Stimulated activated CD8-positive, alpha-beta memory T cell treated with anti-CD3 and anti-CD28 coated beads, Interleukin-7, amount 100 ng/mL, for 1 hour (primary cell): ENCODE measurements around the gene PALM.
"Not testable (repeated sequence)": the region's sequence is repeated elsewhere in the genome, so short reads cannot be mapped to it uniquely, and the experiment has no call there.

Experiments
- DNase-seq, 2 donors: peaks; one replicate each; pipeline ENCODE4 v3.0.0-alpha.2; 2020; ENCODE audit warnings: low read depth in 2 of 2

Gene PALM

GRCh38 chr19:678791-679388, 29.8 kb upstream of the PALM start:
- DNase-seq = no peak

- no peak for DNase-seq
Measured at GRCh38 chr19:679418-680286, 29.1 kb upstream of the PALM start.

- peak; percentile 99 for DNase-seq
Measured at GRCh38 chr19:680287-681028, 28.3 kb upstream of the PALM start.

- peak in 1 of 2 donors; percentile 82 for DNase-seq
Measured at GRCh38 chr19:681029-682019, 27.4 kb upstream of the PALM start.

GRCh38 chr19:682678-683320, 25.9 kb upstream of the PALM start:
- DNase-seq = no peak

GRCh38 chr19:685454-685931, 23.2 kb upstream of the PALM start:
- no peak for DNase-seq

- DNase-seq = no peak
Measured at GRCh38 chr19:686589-687297, 22.0 kb upstream of the PALM start.

GRCh38 chr19:687569-688166, 21.1 kb upstream of the PALM start:
- no peak for DNase-seq

GRCh38 chr19:688214-688613, 20.5 kb upstream of the PALM start:
- no peak for DNase-seq

- no peak for DNase-seq
Measured at GRCh38 chr19:688992-689391, 19.7 kb upstream of the PALM start.

- DNase-seq = no peak
Measured at GRCh38 chr19:690203-690602, 18.5 kb upstream of the PALM start.

GRCh38 chr19:694481-695351, 14.0 kb upstream of the PALM start:
- no peak for DNase-seq

GRCh38 chr19:695352-695949, 13.3 kb upstream of the PALM start, which contains the start of gene PRSS57:
PRSS57 (minus strand) TSS chr19:695452; CDS start chr19:695430, 22 bp downstream.
- DNase-seq = no peak

- DNase-seq = not testable (repeated sequence)
Measured at GRCh38 chr19:698529-698928, 10.2 kb upstream of the PALM start.

GRCh38 chr19:699885-700284, 8.8 kb upstream of the PALM start:
- DNase-seq = not testable (repeated sequence)

- DNase-seq = not testable (repeated sequence)
Measured at GRCh38 chr19:702847-703246, 5.9 kb upstream of the PALM start.

- no peak for DNase-seq
Measured at GRCh38 chr19:703329-703650, 5.4 kb upstream of the PALM start.
